Keratinocyte (primary cell): ENCODE results near the gene TEX51. TPM values are rescaled to one million over a fixed set of nuclear protein-coding genes. Genes with fewer than 3 reads are reported as not detected.

Source experiments
- DNase-seq: peaks from one replicate; pipeline ENCODE4 v3.0.0-alpha.2; 2011; ENCODE audit warnings: low read depth, missing footprints, low spot score
- FAIRE-seq: peaks from 2 replicates; lab custom pipeline; 2011; peaks lifted over from hg19 to GRCh38; lab: Jason Lieb, UNC
- H2AFZ ChIP-seq: 2 replicates; pipeline ENCODE4 v1.6.0; 2012; ENCODE audit warnings: low read length, control low read depth, inconsistent platforms; ENCODE audit not compliant: control insufficient read depth
- H3K27ac ChIP-seq: 2 replicates; pipeline ENCODE4 v1.5.1; 2011; ENCODE audit warnings: low read length; ENCODE audit not compliant: control insufficient read depth, insufficient read depth
- H3K27me3 ChIP-seq: 3 replicates; pipeline ENCODE4 v1.6.0; 2011; ENCODE audit warnings: low read length; ENCODE audit not compliant: control insufficient read depth, insufficient read depth; ENCODE audit errors: extremely low read depth
- H3K36me3 ChIP-seq, 2 experiments: 2 replicates in 1 of 2; 3 replicates in 1 of 2; pipeline ENCODE4 v1.5.1; 2011; ENCODE audit warnings: low read length in 2 of 2, mild to moderate bottlenecking in 1 of 2; ENCODE audit not compliant: control insufficient read depth in 2 of 2, insufficient read depth in 2 of 2; ENCODE audit errors: extremely low read depth in 1 of 2
- H3K4me1 ChIP-seq: 3 replicates; pipeline ENCODE4 v1.5.1; 2011; ENCODE audit warnings: low read length; ENCODE audit not compliant: control insufficient read depth, insufficient read depth; ENCODE audit errors: extremely low read depth
- H3K4me2 ChIP-seq: 3 replicates; pipeline ENCODE4 v1.6.0; 2011; ENCODE audit warnings: low read depth, low read length; ENCODE audit not compliant: control insufficient read depth, insufficient read depth; ENCODE audit errors: extremely low read depth
- H3K4me3 ChIP-seq, 3 experiments: fragments of 200-600 bp in 1 of 3; sonication (generic) in 1 of 3; 2 replicates in 2 of 3; 3 replicates in 1 of 3; pipeline ENCODE4 v1.5.1; 2011 to 2016; ENCODE audit warnings: low read length in 3 of 3, mild to moderate bottlenecking in 3 of 3, control low read depth in 2 of 3, inconsistent platforms in 1 of 3, low read depth in 1 of 3, mixed read lengths in 1 of 3, mixed run types in 1 of 3, moderate library complexity in 1 of 3; ENCODE audit not compliant: control insufficient read depth in 2 of 3, insufficient read depth in 2 of 3; ENCODE audit errors: extremely low read depth in 1 of 3
- H3K79me2 ChIP-seq: 2 replicates; pipeline ENCODE4 v1.6.0; 2012; ENCODE audit warnings: low read length; ENCODE audit not compliant: control insufficient read depth, insufficient read depth
- H3K9ac ChIP-seq: 3 replicates; pipeline ENCODE4 v1.6.0; 2011; ENCODE audit warnings: low read length; ENCODE audit not compliant: control insufficient read depth, insufficient read depth; ENCODE audit errors: extremely low read depth
- H3K9me1 ChIP-seq: 3 replicates; pipeline ENCODE4 v1.6.0; 2011; ENCODE audit warnings: low read length; ENCODE audit not compliant: control insufficient read depth, insufficient read depth; ENCODE audit errors: extremely low read depth
- H3K9me3 ChIP-seq: 2 replicates; pipeline ENCODE4 v1.5.1; 2012; ENCODE audit warnings: low read depth, low read length; ENCODE audit not compliant: control insufficient read depth
- H4K20me1 ChIP-seq: 3 replicates; pipeline ENCODE4 v1.6.0; 2011; ENCODE audit warnings: low read length; ENCODE audit not compliant: control insufficient read depth, insufficient read depth; ENCODE audit errors: extremely low read depth
- CTCF ChIP-seq, 3 experiments: IDR thresholded peaks in 1 of 3; conservative IDR thresholded peaks in 1 of 3; optimal IDR thresholded peaks in 1 of 3; 2 replicates in 2 of 3; 3 replicates in 1 of 3; pipeline versions ENCODE3 to v1.5.1; 2011; ENCODE audit warnings: low read length in 3 of 3, mild to moderate bottlenecking in 3 of 3, moderate library complexity in 2 of 3, control low read depth in 1 of 3, inconsistent platforms in 1 of 3; ENCODE audit not compliant: insufficient read depth in 2 of 3; ENCODE audit errors: extremely low read depth in 1 of 3
- EZH2 ChIP-seq: IDR thresholded peaks from one replicate; pipeline ENCODE4 v1.6.1; 2012; ENCODE audit warnings: inconsistent platforms, mild to moderate bottlenecking, low read length, moderate library complexity
- dilution Hi-C: fragments of 300-500 bp; cut with MboI; formaldehyde crosslinking; loops from one replicate; pipeline ENCODE4 v1.7.0; 2020; ENCODE audit warnings: low sequenced_read_pairs; ENCODE audit not compliant: extremely low pct_ligation_motif_present
- polyA plus RNA-seq, 5 experiments: library from polyadenylated mRNA; depleted of rRNA in 3 of 5; stranded (reverse) in 3 of 5; stranded (forward) in 1 of 5; unstranded in 1 of 5; fragments of >200 nt; gene quantifications; 1 replicate in 1 of 5; 2 replicates in 3 of 5; 3 replicates in 1 of 5; pipeline versions ENCODE4 v1.2.1 to v1.2.3, GENCODE V29; 2011 to 2012; ENCODE audit warnings: missing spikeins in 2 of 5, low read depth in 1 of 5, low replicate concordance in 1 of 5

Gene TEX51
- polyA plus RNA-seq, 1 donor (not counting 4 experiments of a cell fraction or from before 2014, with no cell fraction given) = not detected

GRCh38 chr2:126858013-126858412, 40.7 kb upstream of the TEX51 start:
- Histone ChIP-seq H3K27me3 (no peaks in the 10 kb centered on the region), H3K4me3 (no peak overlapping the region), H3K9me3 (no peaks in the 10 kb centered on the region), H3K27ac (no peak overlapping the region), H4K20me1 (no peaks in the 10 kb centered on the region), H3K4me1 (no peaks in the 10 kb centered on the region), H3K79me2 (no peaks in the 10 kb centered on the region), H2AFZ (no peak overlapping the region), H3K36me3 (no peaks in the 10 kb centered on the region), H3K9me1 (no peaks in the 10 kb centered on the region), H3K9ac (no peak overlapping the region), H3K4me2 (no peak overlapping the region)
- dilution Hi-C loops = no loop called here
- FAIRE-seq (no peak), DNase-seq (no peak)
- TF ChIP-seq EZH2 (no peak), CTCF (optimal IDR thresholded peaks at IDR 0.05 in 1 of 3, IDR thresholded peaks at IDR 0.05 in 1 of 3, conservative IDR thresholded peaks at IDR 0.05 in 1 of 3; ENCODE audit: extremely low read depth in 1 of 3, insufficient read depth in 2 of 3, low read length in 3 of 3) (no peak)

GRCh38 chr2:126858436-126858835, 40.3 kb upstream of the TEX51 start:
- Histone ChIP-seq H3K79me2 (no peaks in the 10 kb centered on the region), H3K4me2 (no peak overlapping the region), H3K27ac (no peak overlapping the region), H2AFZ (no peak overlapping the region), H4K20me1 (no peaks in the 10 kb centered on the region), H3K9me1 (no peaks in the 10 kb centered on the region), H3K27me3 (no peaks in the 10 kb centered on the region), H3K9me3 (no peaks in the 10 kb centered on the region), H3K9ac (no peak overlapping the region), H3K36me3 (no peaks in the 10 kb centered on the region), H3K4me3 (no peak overlapping the region), H3K4me1 (no peaks in the 10 kb centered on the region)
- dilution Hi-C loops = no loop called here
- DNase-seq (no peak), FAIRE-seq (no peak)
- TF ChIP-seq EZH2 = no peak
- TF ChIP-seq CTCF (optimal IDR thresholded peaks at IDR 0.05 in 1 of 3, IDR thresholded peaks at IDR 0.05 in 1 of 3, conservative IDR thresholded peaks at IDR 0.05 in 1 of 3; ENCODE audit: extremely low read depth in 1 of 3, insufficient read depth in 2 of 3, low read length in 3 of 3) = no peak
